GM21515 (cell line): ENCODE data around the gene INS.
"Not testable (repeated sequence)": the region's sequence is repeated elsewhere in the genome, so short reads cannot be mapped to it uniquely, and the experiment has no call there.

ENCODE experiments used
- ATAC-seq: cut with Tn5 transposase; IDR thresholded peaks from one replicate; pipeline ENCODE4 v1.9.1; 2021; ENCODE audit not compliant: unreplicated experiment

The INS gene

DNA sequence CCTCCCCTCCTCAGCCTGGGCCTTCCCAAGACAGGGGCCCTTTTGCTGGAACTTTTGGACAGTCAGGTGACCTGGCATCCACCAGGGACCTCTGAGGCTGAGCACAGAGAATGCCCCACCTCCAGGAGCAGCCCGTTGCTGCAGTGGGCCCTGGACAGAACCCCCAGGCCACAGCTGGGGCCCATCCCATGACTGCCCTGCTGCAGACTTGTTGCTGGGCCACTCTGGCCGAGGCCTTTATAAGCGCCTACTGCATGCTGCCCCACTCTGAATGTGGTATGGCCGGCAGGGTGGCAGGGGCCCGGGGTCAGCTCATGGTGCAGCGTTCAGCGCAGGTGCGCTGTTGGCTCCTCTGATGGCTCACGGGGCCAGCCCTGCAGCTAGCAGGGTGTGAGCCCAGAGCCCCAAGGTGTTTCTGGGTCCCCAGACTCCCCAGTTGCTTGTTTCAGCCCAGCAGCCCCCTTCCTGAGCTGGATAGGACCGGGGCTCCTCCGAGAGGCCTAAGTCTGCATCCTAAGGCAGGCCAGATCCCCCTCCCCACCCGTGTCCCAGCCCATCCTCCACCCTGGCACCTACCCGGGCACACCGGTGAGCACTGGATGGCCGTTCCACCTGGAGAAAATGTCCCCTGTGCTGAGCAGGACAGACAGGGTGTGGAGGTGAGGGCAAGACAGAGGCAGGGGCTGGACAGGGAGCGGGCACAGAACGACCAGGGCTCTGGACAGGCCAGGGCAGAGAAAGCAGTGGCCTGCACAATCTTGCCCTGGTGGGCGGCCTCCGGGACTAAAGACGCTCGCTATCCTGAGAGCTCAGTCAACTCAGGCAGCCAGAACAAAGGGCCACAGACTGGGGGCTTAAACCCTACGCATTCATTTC lies 38.7 kb upstream of the INS start:
- ATAC-seq: no peak

DNA sequence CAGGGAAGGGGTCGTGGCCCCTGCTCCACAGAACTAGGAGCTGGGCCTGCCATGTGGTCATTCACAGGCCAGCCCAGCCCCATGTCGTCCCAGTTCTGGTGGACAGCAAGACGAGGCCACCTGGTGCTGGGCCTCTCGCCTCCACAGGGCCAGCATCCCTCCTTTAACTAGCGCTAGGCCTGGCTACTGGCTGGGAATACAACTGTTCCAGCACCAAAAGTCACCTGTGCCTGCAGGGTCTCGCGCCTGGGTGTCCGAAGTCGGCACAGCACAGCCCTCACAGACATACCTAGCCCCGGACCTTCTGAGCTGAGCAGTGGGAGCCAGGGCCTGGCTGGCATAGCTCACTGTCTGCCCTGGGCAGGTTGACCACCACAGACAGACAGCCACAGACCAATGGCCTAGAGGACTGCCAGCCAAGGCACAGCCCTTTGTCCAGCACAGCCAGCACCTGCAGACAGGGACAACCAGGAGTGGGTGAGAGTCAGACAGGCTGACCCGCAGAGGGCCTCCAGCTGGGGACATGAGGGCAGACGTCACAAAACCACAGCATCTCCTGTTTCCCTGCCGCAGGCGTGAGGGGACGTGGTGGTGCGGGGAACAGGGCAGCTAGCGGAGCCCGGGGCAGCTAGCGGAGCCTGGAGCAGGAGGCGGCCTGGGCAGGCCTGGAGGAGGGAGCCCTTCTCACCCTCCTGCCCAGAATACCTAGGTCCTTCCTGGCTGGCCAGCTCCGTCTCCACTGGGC lies 37.8 kb upstream of the INS start:
- no peak for ATAC-seq

DNA sequence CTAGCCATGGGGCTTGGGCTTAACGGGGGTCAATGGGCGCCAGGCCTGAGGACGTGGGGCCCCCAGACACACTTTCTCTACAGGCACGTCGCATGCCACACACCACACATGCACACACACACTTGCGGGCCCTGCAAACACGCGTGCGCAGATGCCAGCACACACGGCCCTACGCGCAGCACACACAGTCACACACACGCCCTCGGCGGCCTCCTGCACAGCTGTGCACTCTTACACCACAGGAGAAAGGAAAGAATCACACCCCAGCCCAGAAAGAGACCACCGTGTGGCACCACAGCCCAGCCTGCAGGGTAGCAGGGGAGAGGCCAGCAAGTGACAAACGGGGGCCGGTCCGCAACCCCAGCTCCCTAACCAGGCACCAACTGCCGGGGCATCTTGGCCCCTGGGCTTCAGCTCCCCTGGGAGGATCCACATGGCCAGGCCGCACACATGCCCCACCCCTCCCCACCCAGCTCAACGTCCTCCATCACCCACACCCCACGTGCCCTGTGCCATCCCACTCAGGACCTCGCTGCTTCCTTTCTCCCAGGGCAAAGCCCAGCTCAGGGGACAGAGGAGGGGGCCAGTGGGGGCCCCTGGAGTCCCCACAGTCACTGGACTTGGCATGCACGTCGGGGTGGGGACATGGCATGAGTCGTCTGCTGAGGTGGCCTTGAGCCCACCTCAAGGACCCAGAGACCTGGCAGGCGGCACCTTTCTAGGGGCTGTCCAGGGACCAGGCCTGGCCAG lies 36.9 kb upstream of the INS start:
- ATAC-seq: no peak

GRCh38 chr11:2196970-2197770 lies 36.2 kb upstream of the INS start:
- no peak for ATAC-seq

- no peak for ATAC-seq
Measured at GRCh38 chr11:2195756-2196088, 34.7 kb upstream of the INS start.

DNA sequence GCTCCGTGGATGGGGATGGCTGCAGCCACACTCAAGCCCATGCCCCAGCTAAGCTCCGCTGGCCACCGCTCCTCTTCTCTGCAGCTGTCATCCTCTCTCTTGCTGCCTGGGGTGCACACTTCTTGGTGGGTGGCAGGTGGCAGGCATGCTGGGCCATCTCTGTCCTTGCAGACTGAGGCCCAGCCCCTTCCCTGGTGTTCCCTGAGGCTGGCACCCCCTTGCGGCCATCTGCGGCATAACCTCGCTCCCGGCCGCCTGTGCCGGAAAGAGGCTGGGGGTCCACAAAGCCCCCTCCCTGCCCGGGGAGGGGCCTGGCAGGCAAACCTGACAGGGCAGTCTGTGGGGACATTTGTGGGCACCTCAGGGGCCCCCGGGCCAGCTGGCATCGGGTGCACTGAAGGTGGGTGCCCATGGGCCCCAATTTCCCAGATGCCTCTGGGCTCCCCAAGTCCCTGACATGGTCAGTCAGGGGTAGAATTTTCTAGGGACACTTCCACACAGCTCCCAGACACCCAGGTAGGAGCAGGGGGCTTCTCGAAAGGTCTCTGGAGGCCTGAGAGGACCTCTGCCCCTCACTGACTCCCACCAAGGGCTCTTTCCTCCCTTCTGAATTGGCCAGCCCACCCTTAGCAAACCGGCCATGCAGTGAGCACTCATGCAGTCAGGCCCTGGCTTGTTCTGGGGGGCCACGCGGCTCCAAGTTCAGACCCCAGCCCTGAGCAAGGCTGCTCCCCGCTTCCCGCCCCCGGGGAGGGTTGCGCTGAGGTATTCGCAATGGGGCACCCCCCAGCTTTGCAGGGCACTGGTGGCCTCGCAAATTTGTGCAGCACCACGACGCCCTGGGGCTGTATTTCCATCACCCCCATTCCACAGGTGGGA lies 34.1 kb upstream of the INS start:
- no peak for ATAC-seq

DNA sequence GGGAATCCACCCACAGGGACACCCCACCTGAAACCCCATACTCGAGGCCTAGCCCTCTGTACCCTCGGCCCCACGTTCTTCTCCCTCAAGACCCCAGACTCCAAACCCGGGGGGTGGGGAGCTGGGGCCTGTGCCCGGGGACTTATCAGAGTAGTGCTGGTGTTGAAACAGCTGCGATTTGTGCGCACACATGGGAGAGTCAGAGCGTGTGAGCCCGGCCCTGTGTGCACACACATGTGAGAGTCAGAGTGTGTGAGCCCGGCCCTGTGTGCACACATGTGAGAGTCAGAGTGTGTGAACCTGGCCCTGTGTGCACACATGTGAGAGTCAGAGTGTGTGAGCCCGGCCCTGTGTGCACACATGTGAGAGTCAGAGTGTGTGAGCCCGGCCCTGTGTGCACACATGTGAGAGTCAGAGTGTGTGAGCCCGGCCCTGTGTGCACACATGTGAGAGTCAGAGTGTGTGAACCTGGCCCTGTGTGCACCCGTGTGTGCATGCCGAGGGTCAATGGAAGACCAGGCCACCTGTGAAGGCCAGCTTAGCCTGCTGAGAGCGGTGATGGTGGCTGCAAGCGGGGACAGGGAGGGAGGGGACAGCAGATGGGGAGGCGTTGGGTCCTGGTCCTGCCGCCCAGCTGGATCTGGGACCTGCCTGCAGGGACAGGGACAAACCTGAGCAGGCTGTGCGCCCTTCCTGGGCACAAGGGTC lies 33.0 kb upstream of the INS start:
- not testable (repeated sequence) for ATAC-seq

GRCh38 chr11:2193099-2193887 lies 32.3 kb upstream of the INS start:
- ATAC-seq: no peak

DNA sequence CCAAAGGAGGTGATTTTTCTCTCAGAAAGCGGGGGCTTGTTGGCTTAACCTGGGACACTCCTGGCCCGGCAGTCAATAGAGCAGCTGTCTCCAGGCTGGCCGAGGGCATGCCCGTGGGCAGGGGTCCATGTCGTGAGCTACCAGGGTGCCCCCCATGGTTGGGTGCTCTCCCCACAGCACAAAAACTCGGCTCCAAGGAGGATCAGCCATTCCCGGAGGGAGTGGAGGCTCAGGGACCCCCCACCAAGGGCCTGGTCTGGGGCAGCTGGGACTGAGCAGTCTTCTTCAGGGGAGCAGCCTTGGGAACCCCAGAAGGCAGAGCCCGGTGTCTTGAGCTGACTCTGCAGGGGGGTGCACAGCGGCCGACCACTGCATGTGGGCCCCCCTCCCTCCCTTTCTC lies 31.4 kb upstream of the INS start:
- ATAC-seq: no peak

- ATAC-seq: no peak
Measured at GRCh38 chr11:2191883-2192282, 30.9 kb upstream of the INS start.

DNA sequence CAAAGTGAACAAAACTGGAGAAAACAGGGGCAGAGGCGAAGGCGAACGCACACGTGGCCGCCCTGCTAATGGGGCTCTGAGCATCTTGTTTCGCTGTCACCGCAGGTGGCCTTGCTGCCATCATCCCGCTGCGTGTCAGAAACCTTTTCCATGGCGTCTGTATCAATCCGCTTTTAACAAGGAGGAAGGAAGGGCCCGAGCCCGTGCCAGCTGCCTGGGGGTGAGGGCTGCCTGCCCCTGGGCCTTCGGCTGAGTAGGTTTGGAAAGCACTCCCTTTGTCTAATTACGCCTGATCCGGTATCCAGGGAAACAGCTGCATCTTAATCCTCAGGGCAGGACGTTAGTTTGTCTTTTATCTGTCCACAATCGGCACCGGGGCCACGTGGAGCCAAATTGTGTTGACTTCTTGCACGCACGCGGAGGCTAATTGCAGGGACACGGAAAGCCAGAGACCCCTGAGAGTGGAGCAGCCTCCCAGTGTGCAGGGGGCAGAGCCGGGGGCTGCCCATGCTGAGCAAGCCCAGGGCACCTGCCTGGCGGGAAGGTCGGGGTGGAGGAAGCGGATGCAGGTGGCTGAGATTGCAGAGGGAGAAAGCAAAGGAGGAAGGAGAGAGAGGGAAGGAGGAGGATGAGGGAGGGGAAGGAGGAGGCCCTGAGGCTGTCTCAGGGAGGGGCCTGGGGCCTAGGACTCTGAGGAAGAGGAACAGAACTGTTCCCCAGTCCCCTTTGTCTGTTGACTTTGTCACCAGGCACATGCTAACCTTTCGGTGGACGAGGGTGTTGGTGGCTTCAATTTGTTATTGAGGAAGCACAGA lies 29.9 kb upstream of the INS start:
- no peak for ATAC-seq

DNA sequence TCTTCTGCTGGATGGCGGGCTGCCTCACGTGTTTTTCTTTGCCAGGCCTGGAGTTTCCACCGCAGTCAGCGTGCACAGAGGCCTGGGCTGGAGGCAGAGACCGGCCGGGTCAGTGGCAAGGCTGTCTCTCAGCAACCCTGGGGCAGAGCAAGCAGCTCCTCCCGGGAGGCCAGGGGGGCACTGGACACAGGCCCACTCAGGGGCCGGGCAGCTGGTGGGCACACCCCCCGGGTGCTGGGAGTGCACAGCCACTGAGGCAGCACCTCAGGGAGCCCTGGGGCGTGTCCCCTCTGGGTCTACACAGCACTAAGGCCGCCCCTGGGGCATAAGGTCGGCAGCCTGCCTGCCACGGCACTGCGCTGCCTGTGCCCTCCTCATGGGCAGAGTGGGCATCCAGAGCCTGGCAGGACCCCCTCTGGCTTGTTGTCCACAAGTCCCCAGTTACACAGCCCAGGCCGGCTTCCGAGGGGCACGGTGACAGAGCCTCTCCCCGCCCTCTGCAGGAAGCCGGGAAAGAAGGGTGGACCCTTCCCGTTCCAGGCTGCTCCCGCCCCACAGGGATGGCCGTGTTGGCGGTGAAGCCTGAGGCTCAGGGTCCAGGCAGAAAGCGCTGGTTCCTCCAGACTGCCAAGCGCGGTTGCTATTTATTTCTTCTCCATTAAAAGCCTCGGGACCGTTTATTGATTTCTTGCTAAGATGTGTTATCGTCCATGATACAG lies 29.1 kb upstream of the INS start:
- ATAC-seq: no peak

- ATAC-seq: no peak
Measured at GRCh38 chr11:2188745-2189144, 27.7 kb upstream of the INS start.

DNA sequence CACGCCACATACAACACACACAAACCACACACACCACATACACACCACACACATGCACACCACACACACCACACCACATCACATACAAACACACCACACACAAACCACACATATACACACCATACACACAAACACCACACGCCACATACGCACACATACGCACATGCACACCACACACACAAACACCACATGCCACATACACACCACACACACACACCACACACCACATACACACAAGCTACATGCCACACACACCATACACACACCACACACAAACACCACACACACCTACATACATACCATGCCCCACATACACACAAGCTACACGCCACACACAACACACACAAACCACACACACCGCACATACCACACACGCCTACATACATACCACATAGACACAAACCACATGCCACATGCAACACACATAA lies 26.3 kb upstream of the INS start:
- no peak for ATAC-seq

DNA sequence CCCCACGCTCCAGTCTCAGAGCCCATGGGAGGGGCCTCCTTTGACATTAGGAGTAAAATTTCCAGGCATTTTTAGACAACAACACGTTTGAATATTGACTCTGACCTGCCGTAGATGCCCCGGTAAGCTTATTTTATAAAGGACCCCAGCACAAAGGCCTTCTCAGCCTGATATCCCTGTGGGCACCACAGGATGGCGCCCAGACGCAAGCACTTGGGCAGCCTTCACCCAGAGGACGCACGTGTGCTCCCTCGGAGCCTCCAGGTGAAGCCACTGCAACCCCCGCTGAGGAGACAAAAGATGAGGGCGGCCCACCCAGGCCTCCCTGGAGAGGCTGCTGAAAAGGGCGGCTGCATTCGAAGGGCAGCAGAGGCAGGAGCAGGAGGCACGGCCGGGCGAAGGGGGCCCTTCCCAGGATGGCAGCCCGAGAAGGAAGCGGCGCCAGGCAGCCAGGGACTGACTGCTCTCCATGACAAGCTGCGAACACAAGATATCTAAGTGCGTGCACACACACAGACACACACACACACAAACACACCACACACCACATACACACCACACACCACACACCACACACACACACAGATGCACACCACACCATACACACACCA lies 25.8 kb upstream of the INS start:
- ATAC-seq: no peak

DNA sequence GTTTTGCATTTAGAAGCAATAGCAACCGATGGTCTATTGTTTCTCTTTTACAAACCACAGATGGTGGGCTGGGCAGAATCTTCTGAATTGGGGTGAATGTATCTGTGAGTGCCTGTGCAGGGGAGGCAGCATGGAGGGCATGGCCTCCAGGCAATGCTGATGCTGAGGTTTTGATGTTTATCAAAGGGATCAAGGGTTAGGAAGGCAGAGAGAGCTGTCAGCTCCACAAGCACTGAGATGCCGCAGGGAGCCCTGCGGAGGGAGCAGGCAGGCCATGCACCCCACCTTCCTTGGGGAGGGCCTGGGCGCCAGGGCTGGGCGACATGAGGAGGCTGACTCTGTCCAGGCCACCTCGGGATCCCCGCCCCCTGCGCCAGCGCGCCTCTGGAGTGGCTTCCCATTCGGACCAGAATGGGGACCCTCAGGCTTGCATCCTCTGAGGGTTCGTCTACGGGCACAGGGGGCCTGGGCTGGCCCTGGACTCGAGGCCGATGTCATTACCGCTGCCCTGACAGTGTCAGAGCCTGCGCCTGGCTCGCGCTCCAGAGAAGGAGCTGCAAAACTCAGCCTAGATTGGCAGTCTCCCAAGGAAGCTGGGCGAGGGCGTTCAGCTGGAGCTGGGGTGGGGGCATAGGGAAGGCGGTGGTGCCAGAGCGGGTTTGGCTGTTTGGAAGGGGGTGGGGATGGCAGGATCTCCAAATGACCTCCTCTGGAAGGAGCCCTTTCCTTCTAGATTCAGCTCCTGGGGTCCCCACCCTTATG lies 24.5 kb upstream of the INS start:
- ATAC-seq: no peak
